Measurements from ENCODE around the gene CYP39A1. TPM values are rescaled to one million over a fixed set of nuclear protein-coding genes. Genes with fewer than 3 reads are reported as not detected.

CYP39A1 gene
- polyA plus RNA-seq, 1 experiment = not detected

DNA sequence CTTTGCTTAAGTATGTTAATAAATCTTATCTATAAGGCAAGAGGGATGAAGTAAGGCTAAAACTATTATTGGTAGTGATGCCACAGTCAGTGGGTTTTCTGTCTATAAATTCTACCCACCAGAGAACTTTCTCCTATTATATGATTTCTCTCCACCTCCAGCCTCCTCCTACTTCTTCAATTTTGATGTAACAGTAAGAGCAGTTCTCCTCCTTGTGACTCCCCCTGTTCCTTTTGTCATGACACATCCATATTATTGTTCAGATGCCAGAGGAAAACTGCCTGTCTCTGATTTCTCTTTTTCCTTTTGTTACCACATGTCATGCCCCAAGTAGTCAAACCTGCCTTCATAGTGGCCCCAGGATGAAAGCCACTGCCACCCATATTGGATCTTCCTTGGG is 152.2 kb downstream of the CYP39A1 start:
- POLR2A ChIA-PET = no interaction called here
- Histone ChIP-seq H3K27ac (ENCODE audit: low read depth, low read length) (no peak overlapping the region), H3K4me3 (ENCODE audit: low read depth, low read length) (no peak overlapping the region), H3K9me3 (ENCODE audit: control insufficient read depth, insufficient read depth, low read length) (no peaks in the 10 kb centered on the region), H3K27me3 (ENCODE audit: control insufficient read depth, insufficient read depth, low read length) (no peaks in the 10 kb centered on the region)
- CTCF ChIA-PET = no interaction called here
- no peak for DNase-seq (ENCODE audit: low read depth, low spot score)
- TF ChIP-seq, protein P1, sequence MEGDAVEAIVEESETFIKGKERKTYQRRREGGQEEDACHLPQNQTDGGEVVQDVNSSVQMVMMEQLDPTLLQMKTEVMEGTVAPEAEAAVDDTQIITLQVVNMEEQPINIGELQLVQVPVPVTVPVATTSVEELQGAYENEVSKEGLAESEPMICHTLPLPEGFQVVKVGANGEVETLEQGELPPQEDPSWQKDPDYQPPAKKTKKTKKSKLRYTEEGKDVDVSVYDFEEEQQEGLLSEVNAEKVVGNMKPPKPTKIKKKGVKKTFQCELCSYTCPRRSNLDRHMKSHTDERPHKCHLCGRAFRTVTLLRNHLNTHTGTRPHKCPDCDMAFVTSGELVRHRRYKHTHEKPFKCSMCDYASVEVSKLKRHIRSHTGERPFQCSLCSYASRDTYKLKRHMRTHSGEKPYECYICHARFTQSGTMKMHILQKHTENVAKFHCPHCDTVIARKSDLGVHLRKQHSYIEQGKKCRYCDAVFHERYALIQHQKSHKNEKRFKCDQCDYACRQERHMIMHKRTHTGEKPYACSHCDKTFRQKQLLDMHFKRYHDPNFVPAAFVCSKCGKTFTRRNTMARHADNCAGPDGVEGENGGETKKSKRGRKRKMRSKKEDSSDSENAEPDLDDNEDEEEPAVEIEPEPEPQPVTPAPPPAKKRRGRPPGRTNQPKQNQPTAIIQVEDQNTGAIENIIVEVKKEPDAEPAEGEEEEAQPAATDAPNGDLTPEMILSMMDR (IDR thresholded peaks at IDR 0.05; ENCODE audit: low read depth, low read length) = no peak

Other genes starting within 250 kb of the CYP39A1 start
- 0.11 TPM in 2 replicates for gene RCAN2, start 161.4 kb downstream of the CYP39A1 start, polyA plus RNA-seq (2011; rRNA removed)
- gene SLC25A27, start 157 bp upstream of the CYP39A1 start, polyA plus RNA-seq (2011; rRNA removed) = 0.25 and 0.53 TPM in 2 replicates
- gene TDRD6, start 35.1 kb upstream of the CYP39A1 start, polyA plus RNA-seq (2011; rRNA removed) = not detected in 2 replicates
- not detected in 2 replicates for gene PLA2G7, start 82.6 kb upstream of the CYP39A1 start, polyA plus RNA-seq (2011; rRNA removed)
- not detected in 2 replicates for gene ANKRD66, start 94.1 kb upstream of the CYP39A1 start, polyA plus RNA-seq (2011; rRNA removed)
- gene MEP1A, start 140.6 kb upstream of the CYP39A1 start, polyA plus RNA-seq (2011; rRNA removed) = not detected in 2 replicates

Data from AG04450 (cell line).